AG04449 (cell line): ENCODE measurements around the gene CDH7.

Experiments
- CTCF ChIA-PET: fragments of 350-600 bp; formaldehyde crosslinking; extraction: SDS; loops from one replicate; lab custom pipeline; 2021; ENCODE audit warnings: antibody characterized with exemption; lab: Yijun Ruan, JAX
- POLR2A ChIA-PET: fragments of 400-600, 350-600 bp; formaldehyde crosslinking; extraction: SDS; loops from one replicate; lab custom pipeline; 2020; ENCODE audit warnings: antibody characterized with exemption, inconsistent platforms; lab: Yijun Ruan, JAX
- DNase-seq: peaks from one replicate; pipeline ENCODE4 v3.0.0-alpha.2; 2010; ENCODE audit warnings: low read depth, low spot score
- H3K4me3 ChIP-seq: 2 replicates; pipeline ENCODE4 v1.5.1; 2011; ENCODE audit warnings: low read depth, mild to moderate bottlenecking, control low read depth, low read length
- TF ChIP-seq, protein P1 (sequence below): IDR thresholded peaks from one replicate; pipeline ENCODE4 v1.5.1; 2011; ENCODE audit warnings: mild to moderate bottlenecking, moderate library complexity, low read length, control low read depth, inconsistent platforms; ENCODE audit not compliant: insufficient read depth; ENCODE audit errors: missing control alignments

CDH7 gene

DNA sequence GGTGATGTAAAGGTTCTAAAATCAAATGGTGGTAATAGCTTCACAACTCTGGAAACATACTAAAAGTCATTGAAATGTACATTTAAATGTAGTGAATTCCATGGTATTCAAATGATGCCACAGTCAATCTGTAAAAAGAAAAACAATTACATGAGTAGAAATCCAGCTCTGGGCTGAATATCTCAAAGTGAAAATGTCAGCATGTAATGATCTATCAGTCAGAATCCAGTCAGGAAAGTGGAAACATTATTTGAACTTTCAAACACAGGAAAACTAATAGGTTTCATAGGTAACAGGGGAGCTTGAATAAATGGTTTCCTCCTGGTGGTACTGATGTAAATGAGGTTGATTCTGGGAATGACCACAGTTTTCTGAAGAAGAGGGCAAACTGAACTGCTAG lies 186.4 kb downstream of the CDH7 start:
- DNase-seq: no peak
- H3K4me3 ChIP-seq: no peak overlapping the region
- ChIA-PET CTCF (no interaction called here), POLR2A (no interaction called here)
- TF ChIP-seq, protein P1, sequence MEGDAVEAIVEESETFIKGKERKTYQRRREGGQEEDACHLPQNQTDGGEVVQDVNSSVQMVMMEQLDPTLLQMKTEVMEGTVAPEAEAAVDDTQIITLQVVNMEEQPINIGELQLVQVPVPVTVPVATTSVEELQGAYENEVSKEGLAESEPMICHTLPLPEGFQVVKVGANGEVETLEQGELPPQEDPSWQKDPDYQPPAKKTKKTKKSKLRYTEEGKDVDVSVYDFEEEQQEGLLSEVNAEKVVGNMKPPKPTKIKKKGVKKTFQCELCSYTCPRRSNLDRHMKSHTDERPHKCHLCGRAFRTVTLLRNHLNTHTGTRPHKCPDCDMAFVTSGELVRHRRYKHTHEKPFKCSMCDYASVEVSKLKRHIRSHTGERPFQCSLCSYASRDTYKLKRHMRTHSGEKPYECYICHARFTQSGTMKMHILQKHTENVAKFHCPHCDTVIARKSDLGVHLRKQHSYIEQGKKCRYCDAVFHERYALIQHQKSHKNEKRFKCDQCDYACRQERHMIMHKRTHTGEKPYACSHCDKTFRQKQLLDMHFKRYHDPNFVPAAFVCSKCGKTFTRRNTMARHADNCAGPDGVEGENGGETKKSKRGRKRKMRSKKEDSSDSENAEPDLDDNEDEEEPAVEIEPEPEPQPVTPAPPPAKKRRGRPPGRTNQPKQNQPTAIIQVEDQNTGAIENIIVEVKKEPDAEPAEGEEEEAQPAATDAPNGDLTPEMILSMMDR: no peak

DNA sequence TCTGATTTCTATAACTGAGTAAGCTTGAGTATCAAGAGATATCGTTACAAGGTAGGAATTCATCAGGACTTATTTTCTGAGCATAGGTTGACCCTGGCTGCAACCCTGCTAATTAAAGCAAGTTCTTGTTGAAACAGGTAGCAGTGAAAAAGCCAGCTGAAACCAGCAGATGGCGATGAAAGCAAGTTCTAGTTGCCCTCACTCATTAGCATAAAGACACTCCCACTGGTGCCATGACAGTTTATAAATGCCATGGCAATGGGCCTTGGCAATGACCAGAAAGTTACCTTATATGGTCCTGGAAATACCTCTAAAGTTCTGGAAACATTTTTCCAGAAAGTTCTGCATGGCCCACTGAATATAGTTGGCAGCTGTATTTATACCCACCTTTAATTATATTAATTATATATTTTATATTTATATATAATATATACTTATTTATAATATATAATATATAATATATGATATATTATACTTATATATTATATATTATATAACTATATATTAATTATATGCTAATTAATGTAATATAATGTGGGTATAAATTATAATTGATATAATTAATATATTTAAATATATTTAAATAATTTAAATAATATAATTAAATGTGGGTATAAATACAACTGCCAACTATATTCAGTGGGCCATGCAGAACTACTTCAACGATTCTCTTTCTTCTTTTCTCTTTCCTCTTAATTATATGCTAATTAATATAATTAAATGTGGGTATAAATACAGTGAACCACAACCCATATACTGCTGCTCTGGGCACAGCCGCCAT lies 188.0 kb downstream of the CDH7 start:
- no peak overlapping the region for H3K4me3 ChIP-seq
- TF ChIP-seq, protein P1: no peak
- no peak for DNase-seq
- CTCF ChIA-PET: no interaction called here
- POLR2A ChIA-PET: no interaction called here
